ENCODE data around the gene ZDHHC13. TPM values are rescaled to one million over a fixed set of nuclear protein-coding genes. Genes with fewer than 3 reads are reported as not detected.

The ZDHHC13 gene
- total and polyA plus RNA-seq, 2 of the 4 experiments (the other 2 are of a cell fraction) = 7.2 to 15.1 TPM

DNA sequence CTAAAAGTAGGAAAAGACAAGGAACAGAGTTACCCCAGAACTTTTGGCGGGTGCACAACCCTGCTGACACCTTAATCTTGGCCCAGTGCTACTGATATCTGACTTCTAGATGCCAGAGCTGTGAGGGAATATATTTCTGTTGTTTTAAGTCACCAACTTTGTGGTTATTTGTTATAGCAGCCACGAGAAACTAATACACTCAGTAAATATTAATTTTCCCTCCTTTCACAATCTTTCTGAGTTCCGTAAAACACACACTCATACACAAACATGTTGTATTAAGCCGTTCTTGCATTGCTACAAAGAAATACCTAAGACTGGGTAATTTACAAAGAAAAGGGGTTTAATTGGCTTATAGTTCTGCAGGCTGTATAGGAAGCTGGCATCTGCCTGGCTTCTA is 16.1 kb upstream of the ZDHHC13 start:
- Histone ChIP-seq H2BK5ac (ENCODE audit: low read depth, low read length, poor library complexity, severe bottlenecking) (no peak overlapping the region), H3K4me2 (ENCODE audit: low read depth, low read length) (no peak overlapping the region)
- CTCF ChIA-PET = interaction anchor here (0.6 kb wide), 1 partner anchor 29 kb away, joined by 3 read pairs; no protein-coding TSS in a partner anchor

More for the DNA sequence above, 16.1 kb upstream of the ZDHHC13 start:
- no CpG with 5 or more reads among the region's 4 CpGs for WGBS, 2 experiments (ENCODE audit: extremely low coverage in 2 of 2, insufficient read length in 1 of 2)
- Histone ChIP-seq H3K23ac (ENCODE audit: low read depth, low read length) (no peak overlapping the region), H2AK5ac (ENCODE audit: low read depth, low read length) (no peak overlapping the region), H3K18ac (ENCODE audit: low read depth, low read length) (no peak overlapping the region), H3K4me3 (ENCODE audit: insufficient read depth, low read depth, low read length) (no peak overlapping the region), H2BK20ac (ENCODE audit: low read depth, low read length) (no peak overlapping the region), H2BK15ac (ENCODE audit: low read depth, low read length) (no peak overlapping the region), H2AFZ (replicated peaks; ENCODE audit: low read length, poor library complexity) (no peak overlapping the region), H3K4ac (ENCODE audit: low read depth, low read length) (no peak overlapping the region), H4K8ac (ENCODE audit: low read depth in 2 of 2, low read length in 2 of 2) (no peak overlapping the region), H3K27me3 (ENCODE audit: control insufficient read depth, insufficient read depth, low read length) (peaks cover 18% of the 10 kb centered on the region), H3K27ac (ENCODE audit: insufficient read depth, low read length) (no peak overlapping the region), H3K9ac (ENCODE audit: low read depth, low read length) (no peak overlapping the region), H3K56ac (ENCODE audit: extremely low read depth, insufficient read depth, low read length) (no peak overlapping the region), H3K79me1 (ENCODE audit: low read depth in 1 of 2, low read length in 2 of 2) (no peaks in the 10 kb centered on the region), H4K5ac (ENCODE audit: low read depth, low read length) (no peak overlapping the region), H3K36me3 (ENCODE audit: control insufficient read depth, insufficient read depth, low read length) (no peaks in the 10 kb centered on the region), H2BK120ac (ENCODE audit: low read depth, low read length) (no peak overlapping the region), H3K14ac (replicated peaks; ENCODE audit: low read depth, low read length) (no peak overlapping the region), H3K9me1 (ENCODE audit: insufficient read depth, low read length) (no peaks in the 10 kb centered on the region), H4K91ac (ENCODE audit: insufficient read depth, low read depth, low read length) (no peak overlapping the region), H2AK9ac (replicated peaks; ENCODE audit: low read depth, low read length, poor library complexity) (no peak overlapping the region), H3K4me1 (ENCODE audit: control insufficient read depth, insufficient read depth, low read length) (no peaks in the 10 kb centered on the region), H3K9me3 (ENCODE audit: control insufficient read depth, insufficient read depth, low read length) (no peaks in the 10 kb centered on the region), H4K20me1 (ENCODE audit: insufficient read depth, low read length) (no peaks in the 10 kb centered on the region)
- BruUV-seq (replicated peaks) = no TSS peak
- dilution Hi-C loops (cut with HindIII; ENCODE audit: low sequenced_read_pairs, unreplicated experiment) (no loop called here), in situ Hi-C loops (cut with MboI; ENCODE audit: low sequenced_read_pairs) (no loop called here), intact Hi-C loops (cut with micrococcal nuclease) (no loop called here)
- no peak for TF ChIP-seq CHD1 (IDR thresholded peaks at IDR 0.05; ENCODE audit: low read depth, low read length)
- no peak for TF ChIP-seq RCOR1 (IDR thresholded peaks at IDR 0.05; ENCODE audit: insufficient replicate concordance, low read length)
- no peak for TF ChIP-seq NFE2L2 (IDR thresholded peaks at IDR 0.05; ENCODE audit: low read depth, low read length)
- TF ChIP-seq RFX5 (IDR thresholded peaks at IDR 0.05; ENCODE audit: low read depth, low read length) = no peak
- TF ChIP-seq, protein P1, sequence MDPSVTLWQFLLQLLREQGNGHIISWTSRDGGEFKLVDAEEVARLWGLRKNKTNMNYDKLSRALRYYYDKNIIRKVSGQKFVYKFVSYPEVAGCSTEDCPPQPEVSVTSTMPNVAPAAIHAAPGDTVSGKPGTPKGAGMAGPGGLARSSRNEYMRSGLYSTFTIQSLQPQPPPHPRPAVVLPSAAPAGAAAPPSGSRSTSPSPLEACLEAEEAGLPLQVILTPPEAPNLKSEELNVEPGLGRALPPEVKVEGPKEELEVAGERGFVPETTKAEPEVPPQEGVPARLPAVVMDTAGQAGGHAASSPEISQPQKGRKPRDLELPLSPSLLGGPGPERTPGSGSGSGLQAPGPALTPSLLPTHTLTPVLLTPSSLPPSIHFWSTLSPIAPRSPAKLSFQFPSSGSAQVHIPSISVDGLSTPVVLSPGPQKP (IDR thresholded peaks at IDR 0.05; ENCODE audit: borderline replicate concordance, low read depth, low read length) = no peak
- no peak for TF ChIP-seq FOS (IDR thresholded peaks at IDR 0.05; ENCODE audit: low read depth, low read length)
- TF ChIP-seq BHLHE40 (IDR thresholded peaks at IDR 0.05; ENCODE audit: low read depth, low read length) = no peak
- TF ChIP-seq MAFK (IDR thresholded peaks at IDR 0.05; ENCODE audit: low read depth, low read length) = no peak
- TF ChIP-seq RAD21 (IDR thresholded peaks at IDR 0.05; ENCODE audit: low read length) = no peak
- TF ChIP-seq, protein P2, sequence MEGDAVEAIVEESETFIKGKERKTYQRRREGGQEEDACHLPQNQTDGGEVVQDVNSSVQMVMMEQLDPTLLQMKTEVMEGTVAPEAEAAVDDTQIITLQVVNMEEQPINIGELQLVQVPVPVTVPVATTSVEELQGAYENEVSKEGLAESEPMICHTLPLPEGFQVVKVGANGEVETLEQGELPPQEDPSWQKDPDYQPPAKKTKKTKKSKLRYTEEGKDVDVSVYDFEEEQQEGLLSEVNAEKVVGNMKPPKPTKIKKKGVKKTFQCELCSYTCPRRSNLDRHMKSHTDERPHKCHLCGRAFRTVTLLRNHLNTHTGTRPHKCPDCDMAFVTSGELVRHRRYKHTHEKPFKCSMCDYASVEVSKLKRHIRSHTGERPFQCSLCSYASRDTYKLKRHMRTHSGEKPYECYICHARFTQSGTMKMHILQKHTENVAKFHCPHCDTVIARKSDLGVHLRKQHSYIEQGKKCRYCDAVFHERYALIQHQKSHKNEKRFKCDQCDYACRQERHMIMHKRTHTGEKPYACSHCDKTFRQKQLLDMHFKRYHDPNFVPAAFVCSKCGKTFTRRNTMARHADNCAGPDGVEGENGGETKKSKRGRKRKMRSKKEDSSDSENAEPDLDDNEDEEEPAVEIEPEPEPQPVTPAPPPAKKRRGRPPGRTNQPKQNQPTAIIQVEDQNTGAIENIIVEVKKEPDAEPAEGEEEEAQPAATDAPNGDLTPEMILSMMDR (conservative IDR thresholded peaks at IDR 0.05; ENCODE audit: low read depth, low read length) = no peak
- no peak for TF ChIP-seq MXI1 (IDR thresholded peaks at IDR 0.05; ENCODE audit: borderline replicate concordance, low read depth, low read length)
- no peak for TF ChIP-seq MAZ (IDR thresholded peaks at IDR 0.05; ENCODE audit: borderline replicate concordance, low read depth, low read length)
- TF ChIP-seq, protein P3, sequence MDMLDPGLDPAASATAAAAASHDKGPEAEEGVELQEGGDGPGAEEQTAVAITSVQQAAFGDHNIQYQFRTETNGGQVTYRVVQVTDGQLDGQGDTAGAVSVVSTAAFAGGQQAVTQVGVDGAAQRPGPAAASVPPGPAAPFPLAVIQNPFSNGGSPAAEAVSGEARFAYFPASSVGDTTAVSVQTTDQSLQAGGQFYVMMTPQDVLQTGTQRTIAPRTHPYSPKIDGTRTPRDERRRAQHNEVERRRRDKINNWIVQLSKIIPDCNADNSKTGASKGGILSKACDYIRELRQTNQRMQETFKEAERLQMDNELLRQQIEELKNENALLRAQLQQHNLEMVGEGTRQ (IDR thresholded peaks at IDR 0.05; ENCODE audit: low read depth, low read length) = no peak
- no peak for TF ChIP-seq CEBPB (IDR thresholded peaks at IDR 0.05; ENCODE audit: low read depth, low read length)
- TF ChIP-seq POLR2A (IDR thresholded peaks at IDR 0.05; ENCODE audit: low read depth, low read length) = no peak
- no peak for TF ChIP-seq SMC3 (IDR thresholded peaks at IDR 0.05; ENCODE audit: low read depth, low read length)
- POLR2A ChIA-PET (ENCODE audit: unreplicated experiment) = no interaction called here
- no peak for DNase-seq
- ATAC-seq (ENCODE audit: low read depth) = no peak
